Measurements from ENCODE around the gene SEPHS1. TPM values are rescaled to one million over a fixed set of nuclear protein-coding genes. Genes with fewer than 3 reads are reported as not detected.

SEPHS1 gene
- total RNA-seq: 40.2 and 48.4 TPM in 2 replicates

DNA sequence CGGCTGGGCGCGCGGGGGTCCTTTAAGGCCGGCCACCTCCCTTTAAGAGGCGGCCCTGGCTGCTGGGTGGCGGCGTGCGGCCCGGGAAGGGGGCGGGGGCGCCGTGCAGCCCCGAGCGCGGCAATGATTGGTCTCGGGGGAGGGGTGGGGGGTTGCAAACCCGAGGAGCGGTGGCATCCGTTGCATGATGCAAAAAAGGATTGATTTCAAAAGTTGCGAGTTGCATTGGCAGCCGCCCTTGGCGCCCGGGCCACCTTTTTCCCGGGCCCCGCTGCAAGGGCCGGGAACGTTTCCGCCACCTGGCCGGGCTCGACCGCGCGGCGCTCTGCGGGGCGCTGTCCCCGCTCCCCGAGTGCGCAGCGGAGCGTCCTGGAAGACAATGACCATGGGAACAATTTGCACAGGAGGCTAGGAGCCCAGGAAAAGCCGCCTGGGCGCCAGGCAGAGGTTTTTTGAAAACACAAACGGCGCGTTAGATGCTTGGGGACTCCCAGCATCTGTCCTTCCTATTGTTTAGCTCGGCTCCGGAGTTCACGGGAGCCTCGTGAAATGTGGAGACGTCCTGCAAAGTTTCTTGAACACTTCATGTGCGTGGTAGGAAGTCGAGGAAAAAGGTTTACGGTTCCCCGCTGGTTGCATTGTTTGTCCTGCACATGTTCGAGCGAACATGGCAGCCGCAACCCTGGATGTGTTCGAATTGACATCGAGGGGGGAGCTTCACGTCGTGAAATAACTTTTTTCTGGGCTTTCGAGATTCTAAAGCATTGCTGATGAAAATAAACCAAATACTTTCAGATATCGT is at the start of gene SEPHS1:
Gene SEPHS1 (minus strand): TSS at position 78 of the 802 bp plus-strand sequence. CDS start 3,343 bp downstream, outside the sequence.

DNA sequence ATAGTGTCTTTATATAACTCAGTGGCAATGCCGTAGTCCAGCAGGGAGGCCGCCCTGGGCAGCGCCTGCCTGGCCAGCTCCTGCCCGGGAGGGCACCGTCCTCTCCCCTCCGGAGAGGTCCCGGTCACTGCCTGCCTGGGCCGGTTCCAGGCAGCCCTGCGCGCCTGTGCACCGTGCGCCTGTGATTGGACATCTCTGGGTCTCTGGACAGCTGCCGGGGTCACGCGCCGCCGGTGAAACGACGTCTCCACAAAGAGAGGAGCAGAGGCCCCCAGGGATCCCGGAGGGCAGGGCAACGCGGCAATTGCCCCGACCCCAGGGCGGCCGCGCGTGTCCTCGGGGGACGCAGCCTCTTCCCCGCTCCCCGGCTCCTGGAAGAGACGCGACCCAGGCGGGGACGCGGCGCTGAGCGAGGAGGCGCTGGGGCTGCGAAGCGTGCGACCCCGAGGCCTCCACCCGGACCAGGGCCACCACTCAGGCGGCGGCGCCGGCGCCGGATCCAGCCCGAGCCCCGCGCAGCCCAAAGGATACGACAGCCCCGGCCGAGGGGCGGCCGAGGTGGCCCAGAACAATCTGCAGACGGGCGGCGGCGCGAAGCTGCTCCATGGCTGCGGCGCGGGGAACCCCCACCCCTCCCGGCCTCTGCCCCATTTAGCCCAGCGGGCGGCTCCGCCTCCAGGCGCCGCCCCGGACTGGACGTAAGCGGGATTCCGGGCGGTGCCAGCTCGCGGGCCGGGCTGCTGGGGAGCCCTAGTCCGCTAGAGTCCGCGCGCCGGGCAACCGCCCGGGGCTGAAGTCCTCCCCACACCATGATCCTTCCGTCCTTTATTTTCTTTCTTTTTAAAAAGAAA is 48.4 kb downstream of the SEPHS1 start, which contains the start of gene PHYH:
Gene PHYH (minus strand): TSS at position 628 of the 851 bp plus-strand sequence. CDS start 22 bp downstream, at position 606.

Other genes starting within 250 kb of the SEPHS1 start
- gene OPTN, start 248.1 kb downstream of the SEPHS1 start, total RNA-seq: 82.3 and 83.3 TPM in 2 replicates
- 5.6 and 18.0 TPM in 2 replicates for gene MCM10, start 186.7 kb downstream of the SEPHS1 start, total RNA-seq
- not detected in 2 replicates for gene UCMA, start 113.9 kb downstream of the SEPHS1 start, total RNA-seq
- gene PHYH, start 48.2 kb downstream of the SEPHS1 start, total RNA-seq: 5.6 and 6.9 TPM in 2 replicates
- gene BEND7, start 180.7 kb upstream of the SEPHS1 start, total RNA-seq: 10.1 and 14.7 TPM in 2 replicates
- gene PRPF18, start 238.7 kb upstream of the SEPHS1 start, total RNA-seq: 25.8 and 31.8 TPM in 2 replicates